Measurements from ENCODE around the gene TFR2.

The TFR2 gene

DNA sequence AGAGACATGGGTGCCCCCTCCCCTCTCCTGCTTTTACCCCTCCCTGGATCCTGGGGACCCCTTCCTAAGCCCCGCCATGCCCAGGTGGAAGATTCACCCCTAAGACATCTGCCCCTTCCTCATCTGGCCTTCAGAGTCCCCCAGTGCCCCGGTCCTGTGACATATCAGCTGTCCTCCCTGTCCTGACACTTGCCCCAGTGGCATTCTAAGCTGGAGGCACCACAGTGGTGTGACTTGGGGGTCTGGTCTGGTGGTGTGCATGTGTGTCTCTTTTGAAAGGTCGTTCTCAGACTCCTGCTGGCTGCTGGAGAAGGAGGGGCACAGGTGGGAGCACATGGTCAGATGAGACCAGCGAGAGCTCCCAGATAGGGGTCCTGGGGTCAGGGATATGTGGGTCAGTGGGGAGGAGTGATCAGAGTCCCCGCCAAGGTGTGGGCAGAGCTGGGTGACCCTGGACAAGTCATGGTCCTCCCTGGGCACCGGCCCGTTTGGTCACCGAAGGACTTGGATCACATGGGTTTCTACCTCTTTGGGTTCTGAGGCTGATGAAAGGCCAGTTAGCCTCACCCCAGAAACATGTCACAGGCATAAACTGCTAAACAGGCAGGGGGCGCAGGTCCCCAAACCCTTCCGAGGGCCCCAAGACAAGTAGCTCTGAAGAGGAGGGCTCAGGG is 645 bp upstream of the TFR2 start:
- Histone ChIP-seq H3K4me1 (ENCODE audit: control insufficient read depth, insufficient read depth, low read length, poor library complexity, severe bottlenecking) (no peaks in the 10 kb centered on the region), H3K9me3 (ENCODE audit: control insufficient read depth, low read length) (no peaks in the 10 kb centered on the region), H3K36me3 (ENCODE audit: control insufficient read depth, insufficient read depth, low read length) (no peaks in the 10 kb centered on the region), H3K27ac (ENCODE audit: low read depth, low read length, severe bottlenecking) (no peak overlapping the region), H3K4me3 (ENCODE audit: extremely low read depth, insufficient read depth, low read length, poor library complexity, severe bottlenecking) (no peak overlapping the region)
- 93 to 95% methylated on average over 9 to 10 of the region's 10 CpGs for WGBS, 2 experiments (ENCODE audit: insufficient coverage in 2 of 2)

GRCh38 chr7:100640517-100641440 is 573 bp downstream of the TFR2 start:
- WGBS, 2 experiments (ENCODE audit: insufficient coverage in 2 of 2): 83 to 91% methylated on average over 8 to 14 of the region's 24 CpGs
- Histone ChIP-seq H3K36me3 (ENCODE audit: control insufficient read depth, insufficient read depth, low read length) (no peaks in the 10 kb centered on the region), H3K4me1 (ENCODE audit: control insufficient read depth, insufficient read depth, low read length, poor library complexity, severe bottlenecking) (no peaks in the 10 kb centered on the region), H3K27ac (ENCODE audit: low read depth, low read length, severe bottlenecking) (no peak overlapping the region), H3K4me3 (ENCODE audit: extremely low read depth, insufficient read depth, low read length, poor library complexity, severe bottlenecking) (no peak overlapping the region), H3K9me3 (ENCODE audit: control insufficient read depth, low read length) (no peaks in the 10 kb centered on the region)

GRCh38 chr7:100639995-100640516 is 1.3 kb downstream of the TFR2 start:
- WGBS, 2 experiments (ENCODE audit: insufficient coverage in 2 of 2): 80 to 84% methylated on average over 16 to 17 of the region's 17 CpGs
- H3K36me3 ChIP-seq (ENCODE audit: control insufficient read depth, insufficient read depth, low read length): no peaks in the 10 kb centered on the region
- no peaks in the 10 kb centered on the region for H3K4me1 ChIP-seq (ENCODE audit: control insufficient read depth, insufficient read depth, low read length, poor library complexity, severe bottlenecking)
- H3K9me3 ChIP-seq (ENCODE audit: control insufficient read depth, low read length): no peaks in the 10 kb centered on the region
- H3K4me3 ChIP-seq (ENCODE audit: extremely low read depth, insufficient read depth, low read length, poor library complexity, severe bottlenecking): no peak overlapping the region
- H3K27ac ChIP-seq (ENCODE audit: low read depth, low read length, severe bottlenecking): no peak overlapping the region

DNA sequence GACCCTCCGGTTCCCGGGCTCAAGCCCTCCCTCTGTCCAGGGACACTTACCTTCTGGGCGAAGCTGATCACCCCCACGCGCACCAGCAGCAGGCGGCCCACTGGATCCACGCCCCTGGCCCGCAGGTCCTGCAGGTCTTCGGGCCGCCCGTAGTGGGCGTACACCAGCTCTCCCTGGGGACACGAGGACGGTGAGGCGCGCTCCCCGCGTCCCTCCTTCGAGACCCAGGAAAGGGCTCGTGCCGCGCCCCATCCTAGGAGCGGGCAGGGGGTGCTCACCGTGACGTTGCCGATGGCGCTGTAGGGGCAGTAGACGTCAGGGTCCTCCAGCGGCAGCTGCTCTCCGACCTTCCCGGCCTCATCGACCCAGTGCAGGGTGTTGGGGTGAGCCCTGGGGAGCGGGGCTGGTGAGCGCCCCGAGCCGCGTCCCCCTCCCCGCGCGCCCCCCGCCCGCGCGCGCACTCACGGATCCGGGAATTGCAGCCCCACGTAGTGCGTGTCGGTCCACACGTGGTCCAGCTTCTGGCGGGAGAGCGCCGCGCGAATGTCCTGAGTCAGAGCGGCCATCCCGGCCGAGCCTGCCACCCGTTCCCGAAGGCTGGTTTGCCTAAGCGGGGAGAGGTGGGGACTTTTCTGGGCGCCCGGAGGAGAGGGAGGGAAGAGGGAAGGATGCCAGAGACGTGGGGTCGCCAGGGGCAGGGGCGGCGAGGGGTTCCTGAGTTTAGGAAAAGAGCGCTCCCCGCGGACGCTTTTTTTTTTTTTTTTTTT is 8.2 kb downstream of the TFR2 start:
- Histone ChIP-seq H3K27ac (ENCODE audit: low read depth, low read length, severe bottlenecking) (no peak overlapping the region), H3K36me3 (ENCODE audit: control insufficient read depth, insufficient read depth, low read length) (no peaks in the 10 kb centered on the region), H3K4me1 (ENCODE audit: control insufficient read depth, insufficient read depth, low read length, poor library complexity, severe bottlenecking) (peaks cover 3% of the 10 kb centered on the region), H3K4me3 (ENCODE audit: extremely low read depth, insufficient read depth, low read length, poor library complexity, severe bottlenecking) (peak overlapping the region; percentile 39), H3K9me3 (ENCODE audit: control insufficient read depth, low read length) (no peaks in the 10 kb centered on the region)
- 4 to 5% methylated on average over 28 to 46 of the region's 72 CpGs for WGBS, 2 experiments (ENCODE audit: insufficient coverage in 2 of 2)

DNA sequence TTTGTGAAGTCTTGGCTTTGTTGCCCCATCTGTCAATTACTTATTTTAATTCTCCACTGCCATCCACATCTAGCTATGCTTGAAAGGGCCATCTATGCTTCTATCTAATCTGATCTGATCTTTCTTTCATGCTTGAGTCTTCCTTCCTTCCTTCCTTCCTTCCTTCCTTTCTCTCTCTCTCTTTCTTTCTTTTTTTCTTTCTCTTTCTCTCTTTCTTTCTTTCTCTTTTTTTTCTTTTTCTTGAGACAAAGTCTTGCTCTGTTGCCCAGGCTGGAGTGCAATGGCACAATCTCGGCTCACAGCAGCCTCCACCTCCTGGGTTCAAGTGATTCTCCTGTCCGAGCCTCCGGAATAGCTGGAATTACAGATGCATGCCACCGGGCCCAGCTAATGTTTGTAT is 11.3 kb downstream of the TFR2 start:
- H3K27ac ChIP-seq (ENCODE audit: low read depth, low read length, severe bottlenecking): no peak overlapping the region
- WGBS, 2 experiments (ENCODE audit: insufficient coverage in 2 of 2): 82 to 83% methylated on average over 4 of the region's 4 CpGs
- peaks cover 3% of the 10 kb centered on the region for H3K4me1 ChIP-seq (ENCODE audit: control insufficient read depth, insufficient read depth, low read length, poor library complexity, severe bottlenecking)
- no peak overlapping the region for H3K4me3 ChIP-seq (ENCODE audit: extremely low read depth, insufficient read depth, low read length, poor library complexity, severe bottlenecking)
- no peaks in the 10 kb centered on the region for H3K36me3 ChIP-seq (ENCODE audit: control insufficient read depth, insufficient read depth, low read length)
- H3K9me3 ChIP-seq (ENCODE audit: control insufficient read depth, low read length): no peaks in the 10 kb centered on the region

DNA sequence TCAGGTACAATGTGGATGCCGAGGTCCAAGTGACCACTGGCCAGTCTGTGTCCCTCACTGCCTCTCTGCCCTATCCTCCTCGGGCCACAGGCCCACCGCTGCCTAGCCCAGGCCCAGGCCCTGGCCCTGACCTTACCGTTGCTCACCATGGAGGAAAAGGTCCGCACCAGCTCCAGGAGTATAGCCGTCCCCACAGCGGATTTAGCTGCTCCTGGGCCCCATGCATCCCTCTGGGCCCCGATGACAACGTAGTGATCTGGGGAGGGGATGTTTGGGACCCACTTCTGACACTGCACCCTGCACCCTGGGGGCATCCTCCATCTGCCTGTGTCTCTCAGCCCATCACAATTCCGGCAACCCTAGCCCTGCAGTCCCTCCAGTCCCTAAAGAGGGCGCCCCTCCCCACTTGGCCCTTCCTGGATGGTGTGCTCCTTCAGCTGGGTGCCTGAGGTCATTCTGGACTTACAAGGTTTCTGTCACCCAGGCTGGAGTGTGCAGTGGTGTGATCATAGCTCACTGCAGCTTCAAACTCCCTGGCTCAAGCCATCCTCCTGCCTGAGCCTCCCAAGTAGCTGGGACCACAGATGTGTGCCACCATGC is 12.1 kb downstream of the TFR2 start:
- peaks cover 3% of the 10 kb centered on the region for H3K4me1 ChIP-seq (ENCODE audit: control insufficient read depth, insufficient read depth, low read length, poor library complexity, severe bottlenecking)
- H3K27ac ChIP-seq (ENCODE audit: low read depth, low read length, severe bottlenecking): no peak overlapping the region
- 64 to 70% methylated on average over 9 to 10 of the region's 11 CpGs for whole genome bisulfite sequencing, 2 experiments (ENCODE audit: insufficient coverage in 2 of 2)
- H3K9me3 ChIP-seq (ENCODE audit: control insufficient read depth, low read length): no peaks in the 10 kb centered on the region
- H3K36me3 ChIP-seq (ENCODE audit: control insufficient read depth, insufficient read depth, low read length): no peaks in the 10 kb centered on the region
- no peak overlapping the region for H3K4me3 ChIP-seq (ENCODE audit: extremely low read depth, insufficient read depth, low read length, poor library complexity, severe bottlenecking)

GRCh38 chr7:100627238-100627549 is 14.2 kb downstream of the TFR2 start:
- H3K36me3 ChIP-seq (ENCODE audit: control insufficient read depth, insufficient read depth, low read length): no peaks in the 10 kb centered on the region
- H3K27ac ChIP-seq (ENCODE audit: low read depth, low read length, severe bottlenecking): no peak overlapping the region
- no peak overlapping the region for H3K4me3 ChIP-seq (ENCODE audit: extremely low read depth, insufficient read depth, low read length, poor library complexity, severe bottlenecking)
- WGBS, 2 experiments (ENCODE audit: insufficient coverage in 2 of 2): 92 to 95% methylated on average over 14 to 17 of the region's 21 CpGs
- no peaks in the 10 kb centered on the region for H3K4me1 ChIP-seq (ENCODE audit: control insufficient read depth, insufficient read depth, low read length, poor library complexity, severe bottlenecking)
- no peaks in the 10 kb centered on the region for H3K9me3 ChIP-seq (ENCODE audit: control insufficient read depth, low read length)

GRCh38 chr7:100626530-100627237 is 14.7 kb downstream of the TFR2 start:
- H3K36me3 ChIP-seq (ENCODE audit: control insufficient read depth, insufficient read depth, low read length): no peaks in the 10 kb centered on the region
- no peaks in the 10 kb centered on the region for H3K9me3 ChIP-seq (ENCODE audit: control insufficient read depth, low read length)
- no peaks in the 10 kb centered on the region for H3K4me1 ChIP-seq (ENCODE audit: control insufficient read depth, insufficient read depth, low read length, poor library complexity, severe bottlenecking)
- 8% methylated on average over 23 to 25 of the region's 37 CpGs for WGBS, 2 experiments (ENCODE audit: insufficient coverage in 2 of 2)
- peak overlapping the region; percentile 21 for H3K4me3 ChIP-seq (ENCODE audit: extremely low read depth, insufficient read depth, low read length, poor library complexity, severe bottlenecking)
- no peak overlapping the region for H3K27ac ChIP-seq (ENCODE audit: low read depth, low read length, severe bottlenecking)

DNA sequence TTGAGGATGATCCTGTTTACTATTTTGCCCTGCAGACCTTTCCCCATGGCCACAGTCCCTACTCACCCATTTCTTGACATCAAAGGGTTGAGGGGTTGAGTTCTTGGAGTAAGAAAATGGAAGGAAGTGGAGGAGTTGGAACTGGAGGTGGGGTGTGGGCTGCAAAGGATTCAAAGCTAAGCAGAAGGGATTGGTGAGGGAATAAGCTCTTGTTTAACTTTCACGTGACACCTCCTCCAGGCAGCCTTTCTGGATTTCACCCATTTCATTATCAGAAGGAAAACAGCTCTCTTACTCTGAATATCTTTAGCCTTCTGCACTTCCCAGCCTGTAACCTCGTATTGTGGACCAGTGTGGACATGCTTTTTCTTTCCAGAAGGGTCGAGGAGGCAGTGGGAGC is 15.3 kb downstream of the TFR2 start:
- Histone ChIP-seq H3K9me3 (ENCODE audit: control insufficient read depth, low read length) (no peaks in the 10 kb centered on the region), H3K27ac (ENCODE audit: low read depth, low read length, severe bottlenecking) (no peak overlapping the region), H3K4me1 (ENCODE audit: control insufficient read depth, insufficient read depth, low read length, poor library complexity, severe bottlenecking) (no peaks in the 10 kb centered on the region), H3K4me3 (ENCODE audit: extremely low read depth, insufficient read depth, low read length, poor library complexity, severe bottlenecking) (no peak overlapping the region), H3K36me3 (ENCODE audit: control insufficient read depth, insufficient read depth, low read length) (peaks cover under 1% of the 10 kb centered on the region)
- WGBS, 2 experiments (ENCODE audit: insufficient coverage in 2 of 2): 50% methylated on average over 2 of the region's 3 CpGs; no CpG with 5 or more reads in 1 of the 2 experiments
